Uterus (tissue), 4 donors: ENCODE measurements around the gene PTPRF. TPM values are rescaled to one million over a fixed set of nuclear protein-coding genes. Genes with fewer than 3 reads are reported as not detected.
"Not testable (repeated sequence)": the region's sequence is repeated elsewhere in the genome, so short reads cannot be mapped to it uniquely, and the experiment has no call there.

Source experiments
- DNase-seq, 2 donors: peaks; one replicate each; pipeline ENCODE4 v3.0.0-alpha.2; 2019 to 2020
- H3K27ac ChIP-seq, 2 donors: fragments of 200-600 bp; sonication (generic); 1 replicate in 1 of 2; 2 replicates in 1 of 2; pipeline ENCODE4 v1.5.1; 2016 to 2018
- H3K27me3 ChIP-seq, 2 donors: fragments of 200-600 bp; sonication (generic); one replicate each; pipeline ENCODE4 v1.5.1; 2018 to 2019; ENCODE audit warnings: control low read depth in 1 of 2
- H3K36me3 ChIP-seq, 2 donors: fragments of 200-600 bp; sonication (generic); one replicate each; pipeline ENCODE4 v1.5.1; 2019; ENCODE audit warnings: control low read depth in 1 of 2
- H3K4me1 ChIP-seq, 2 donors: fragments of 200-600 bp; sonication (generic); one replicate each; pipeline ENCODE4 v1.5.1; 2018 to 2019; ENCODE audit warnings: control low read depth in 1 of 2
- H3K4me3 ChIP-seq, 2 donors: fragments of 200-600 bp; sonication (generic); 1 replicate in 1 of 2; 2 replicates in 1 of 2; pipeline ENCODE4 v1.5.1; 2018 to 2019; ENCODE audit warnings: mild to moderate bottlenecking in 1 of 2
- H3K9me3 ChIP-seq, 2 donors: fragments of 200-600 bp; sonication (generic); one replicate each; pipeline ENCODE4 v1.5.1; 2019; ENCODE audit warnings: control low read depth in 1 of 2
- CTCF ChIP-seq, 4 experiments: fragments of 200-600 bp in 2 of 4; fragments of 450-650 bp in 2 of 4; sonication (generic) in 2 of 4; IDR thresholded peaks; one replicate each; pipeline ENCODE4 v1.5.1; 2016 to 2019; ENCODE audit warnings: antibody characterized with exemption in 4 of 4, mild to moderate bottlenecking in 2 of 4, moderate library complexity in 1 of 4
- POLR2A ChIP-seq, 2 donors: fragments of 450-650 bp; IDR thresholded peaks; one replicate each; pipeline ENCODE4 v1.6.1; 2016; ENCODE audit warnings: antibody characterized with exemption in 2 of 2, mild to moderate bottlenecking in 1 of 2, moderate library complexity in 1 of 2
- intact Hi-C: fragments of 100-400 bp; cut with DNase I; formaldehyde crosslinking; loops from one replicate; pipeline ENCODE4 v1.15.1; 2023; ENCODE audit warnings: low total_unique reads
- total RNA-seq, 4 donors: library from RNA; depleted of rRNA in 3 of 4; stranded (reverse); fragments of >200 nt in 3 of 4; gene quantifications; one replicate each; pipeline versions ENCODE4 v1.1.0 to v1.2.4, GENCODE V29; 2014 to 2023
- donor health status: DM: yes; HTN: yes; CAD: no.

Gene PTPRF
- total RNA-seq, 4 donors from 2014 or later: 24.7 to 172 (median 124) TPM

- no peaks in the 10 kb centered on the region for H3K36me3 ChIP-seq
- no peak overlapping the region for H3K4me3 ChIP-seq
- H3K27me3 ChIP-seq: no peaks in the 10 kb centered on the region
- peak overlapping the region in 1 of 2 donors; percentile 2 for H3K27ac ChIP-seq
- intact Hi-C loops: no loop called here
- no peak for TF ChIP-seq CTCF (IDR thresholded peaks at IDR 0.05)
- TF ChIP-seq POLR2A (IDR thresholded peaks at IDR 0.05): no peak
- peaks cover 9 to 14% of the 10 kb centered on the region in 2 donors for H3K4me1 ChIP-seq
- H3K9me3 ChIP-seq: no peaks in the 10 kb centered on the region
- DNase-seq: peak; percentile 52 to 55
Measured at GRCh38 chr1:43545695-43546387, 15.2 kb downstream of the PTPRF start.

DNA sequence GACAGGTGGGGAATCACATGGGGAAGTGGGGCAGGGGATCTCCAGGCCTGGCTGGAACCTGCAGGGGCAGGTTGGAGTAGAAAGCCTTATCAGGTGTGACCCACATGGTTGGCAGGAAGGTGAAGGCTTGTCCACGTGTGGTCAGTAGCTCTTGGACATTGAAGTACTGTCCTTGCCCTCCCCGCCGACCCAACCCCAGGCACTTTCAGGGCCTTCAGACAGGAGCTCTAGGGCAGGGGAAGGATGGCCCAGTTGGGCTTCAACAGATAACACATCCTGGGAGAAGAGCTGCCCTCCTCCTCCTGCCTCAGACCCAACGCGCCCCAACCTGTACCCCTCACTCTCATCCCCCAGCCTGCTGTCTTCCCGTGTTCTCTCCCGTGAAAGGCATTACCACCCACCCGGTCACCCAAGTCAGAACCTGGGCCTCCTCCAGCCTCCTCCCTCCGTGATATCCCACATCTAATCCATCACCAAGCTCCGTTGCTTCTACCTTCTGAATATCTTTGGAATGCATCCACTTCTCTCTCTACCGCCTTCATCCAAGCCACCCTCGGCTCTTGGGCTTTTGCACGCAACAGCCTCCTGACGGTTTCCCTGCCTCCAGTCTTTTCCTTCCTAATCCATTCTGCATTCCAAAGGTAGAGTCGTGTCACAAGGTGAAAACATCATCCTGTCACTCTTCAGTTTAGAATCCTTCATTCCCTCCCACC is 15.9 kb downstream of the PTPRF start:
- H3K36me3 ChIP-seq: no peaks in the 10 kb centered on the region
- no peak for DNase-seq
- TF ChIP-seq POLR2A (IDR thresholded peaks at IDR 0.05) (no peak), CTCF (IDR thresholded peaks at IDR 0.05) (no peak)
- peaks cover 9 to 10% of the 10 kb centered on the region in 2 donors for H3K4me1 ChIP-seq
- H3K4me3 ChIP-seq: no peak overlapping the region
- intact Hi-C loops: no loop called here
- peak overlapping the region in 1 of 2 donors; percentile 2 for H3K27ac ChIP-seq
- H3K9me3 ChIP-seq: no peaks in the 10 kb centered on the region
- no peaks in the 10 kb centered on the region for H3K27me3 ChIP-seq

- Histone ChIP-seq H3K36me3 (no peaks in the 10 kb centered on the region), H3K4me1 (peaks cover 7 to 10% of the 10 kb centered on the region in 2 donors), H3K27ac (peak overlapping the region in 1 of 2 donors; percentile 82), H3K9me3 (no peaks in the 10 kb centered on the region), H3K4me3 (no peak overlapping the region), H3K27me3 (no peaks in the 10 kb centered on the region)
- intact Hi-C loops: no loop called here
- no peak for DNase-seq
- TF ChIP-seq CTCF (IDR thresholded peaks at IDR 0.05): no peak
- no peak for TF ChIP-seq POLR2A (IDR thresholded peaks at IDR 0.05)
Measured at GRCh38 chr1:43547538-43548072, 16.9 kb downstream of the PTPRF start.

DNA sequence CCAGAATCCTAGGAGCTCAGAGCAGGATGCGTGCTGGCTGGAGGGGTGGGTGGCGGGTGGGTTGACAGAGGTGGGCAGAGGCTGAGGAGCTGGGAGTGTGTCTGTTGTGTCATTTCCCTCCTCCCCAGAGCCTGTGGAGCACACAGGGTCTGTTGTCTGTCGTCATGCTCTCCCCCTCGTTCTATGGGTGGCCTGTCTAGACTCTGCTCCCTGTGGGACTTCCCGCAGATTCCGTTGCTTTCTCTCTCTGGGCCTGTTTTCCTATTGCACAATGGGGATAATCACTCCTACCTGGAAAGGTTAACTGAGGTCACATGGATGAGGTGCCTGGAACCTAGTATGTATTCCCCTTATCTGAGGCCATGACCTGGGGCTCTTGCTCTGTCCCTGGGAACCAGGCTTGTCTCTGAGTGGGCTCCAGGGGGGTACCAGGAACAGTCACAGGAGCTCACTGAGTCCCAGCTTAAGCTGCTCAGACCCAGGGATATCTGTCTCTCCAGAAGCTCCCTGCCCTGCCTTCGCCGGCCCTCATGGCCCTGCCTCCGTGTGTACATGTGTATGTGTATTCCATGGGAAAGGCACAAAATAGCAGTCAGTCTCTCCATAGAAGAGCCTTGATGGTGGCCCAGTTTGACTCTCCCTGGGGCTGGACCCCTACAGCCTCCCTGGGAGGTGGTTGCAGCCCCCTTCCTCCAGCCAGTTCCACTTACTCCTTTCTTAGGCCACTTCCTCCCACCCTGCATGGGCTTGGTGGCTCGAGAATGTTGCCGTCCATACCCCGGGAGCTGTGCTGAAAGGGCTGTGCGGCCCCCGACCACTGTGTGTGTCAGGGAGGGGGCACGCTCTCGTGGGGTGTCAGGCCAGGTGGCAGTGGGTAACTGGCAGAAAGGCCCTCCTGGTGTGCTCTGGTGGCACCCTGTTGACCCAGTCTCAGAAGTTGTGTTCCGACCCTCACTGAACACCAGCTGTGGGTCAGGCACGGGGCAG is 17.9 kb downstream of the PTPRF start:
- peak overlapping the region in 1 of 2 donors; percentile 82 for H3K27ac ChIP-seq
- intact Hi-C loops: no loop called here
- H3K27me3 ChIP-seq: no peaks in the 10 kb centered on the region
- H3K9me3 ChIP-seq: no peaks in the 10 kb centered on the region
- no peaks in the 10 kb centered on the region for H3K36me3 ChIP-seq
- H3K4me1 ChIP-seq: peaks cover 0 to 10% of the 10 kb centered on the region in 2 donors
- TF ChIP-seq CTCF (IDR thresholded peaks at IDR 0.05) (no peak), POLR2A (IDR thresholded peaks at IDR 0.05) (no peak)
- H3K4me3 ChIP-seq: no peak overlapping the region
- no peak for DNase-seq

- H3K36me3 ChIP-seq, H3K27me3 ChIP-seq, DNase-seq, intact Hi-C loops, H3K9me3 ChIP-seq, H3K4me3 ChIP-seq, H3K4me1 ChIP-seq: not testable (repeated sequence)
- peak overlapping the region; percentile 72 to 82 for H3K27ac ChIP-seq
Measured at GRCh38 chr1:43549394-43549793, 18.7 kb downstream of the PTPRF start.
